K562 (cell line): Measurements from ENCODE around the gene KLHL15. TPM values are rescaled to one million over a fixed set of nuclear protein-coding genes. Genes with fewer than 3 reads are reported as not detected.
A peak's percentile ranks its signal among the peaks of the same experiment; 100 is the strongest.

Experiments
- ATAC-seq: fragments of 200-7000 bp; cut with Tn5 transposase; 3 replicates; pipeline ENCODE4 v1.9.1; 2020; ENCODE audit warnings: moderate library complexity
- BruUV-seq: library from RNA; stranded (reverse); fragments of 400-500 nt; replicated peaks from 2 replicates; lab custom pipeline; 2021; lab: Mats Ljungman, UMichigan
- CTCF ChIA-PET: fragments of 300-600 bp; formaldehyde crosslinking; extraction: SDS; loops from one replicate; lab custom pipeline; 2021; ENCODE audit warnings: low intra/inter-chr PET ratio; lab: Yijun Ruan, JAX
- POLR2A ChIA-PET: fragments of 300-600, 350-650 bp; sonication (Branson Sonifier 250); formaldehyde crosslinking; extraction: SDS; loops from one replicate; lab custom pipeline; 2021; ENCODE audit warnings: antibody characterized with exemption, inconsistent platforms; lab: Yijun Ruan, JAX
- DNase-seq, 4 experiments: peaks; one replicate each; pipeline versions ENCODE4 v3.0.0 to v3.0.0-alpha.2; 2011 to 2018; ENCODE audit warnings: low spot score in 3 of 4, mixed read lengths in 3 of 4; ENCODE audit errors: extremely low read depth in 1 of 4
- FAIRE-seq: peaks from 2 replicates; lab custom pipeline; 2011; peaks lifted over from hg19 to GRCh38; lab: Jason Lieb, UNC
- H2AFZ ChIP-seq: 2 replicates; pipeline ENCODE4 v1.6.0; 2011; ENCODE audit warnings: low read depth, low read length, control low read depth, inconsistent platforms
- H3K27ac ChIP-seq: fragments of 200-600 bp; 3 replicates; pipeline ENCODE4 v1.8.0; 2011; ENCODE audit warnings: low read depth, mild to moderate bottlenecking, control low read depth, inconsistent platforms, low read length, moderate library complexity, mixed read lengths; ENCODE audit errors: extremely low read depth
- H3K27me3 ChIP-seq, 2 experiments: fragments of 300-600 bp in 1 of 2; 2 replicates in 1 of 2; 3 replicates in 1 of 2; pipeline versions ENCODE4 v1.6.0 to v1.8.0; 2011; ENCODE audit warnings: inconsistent platforms in 2 of 2, low read length in 2 of 2, mild to moderate bottlenecking in 1 of 2, mixed read lengths in 1 of 2, moderate library complexity in 1 of 2; ENCODE audit not compliant: control insufficient read depth in 2 of 2, insufficient read depth in 2 of 2
- H3K36me3 ChIP-seq: fragments of 300-600 bp; 3 replicates; pipeline ENCODE4 v1.8.0; 2011; ENCODE audit warnings: mild to moderate bottlenecking, low read length, inconsistent platforms; ENCODE audit not compliant: control insufficient read depth, insufficient read depth
- H3K4me1 ChIP-seq, 2 experiments: fragments of 200-600 bp in 1 of 2; replicated peaks in 1 of 2; 2 replicates in 1 of 2; 3 replicates in 1 of 2; pipeline versions ENCODE4 v1.5.1 to v1.8.0; 2011; ENCODE audit warnings: inconsistent platforms in 2 of 2, low read length in 2 of 2, mild to moderate bottlenecking in 1 of 2, mixed read lengths in 1 of 2, moderate library complexity in 1 of 2; ENCODE audit not compliant: control insufficient read depth in 2 of 2, insufficient read depth in 2 of 2
- H3K4me2 ChIP-seq: 2 replicates; pipeline ENCODE4 v1.6.1; 2011; ENCODE audit warnings: low read length, control low read depth, inconsistent platforms, mixed read lengths; ENCODE audit not compliant: insufficient read depth
- H3K4me3 ChIP-seq: fragments of 200-600 bp; sonication (generic), shearing (Covaris generic); 2 replicates; pipeline ENCODE4 v1.5.1; 2016; ENCODE audit warnings: control low read depth, inconsistent platforms
- H3K79me2 ChIP-seq: fragments of 200-600 bp; 3 replicates; pipeline ENCODE4 v1.8.0; 2011; ENCODE audit warnings: low read length, inconsistent platforms; ENCODE audit not compliant: control insufficient read depth, insufficient read depth
- H3K9ac ChIP-seq, 2 experiments: 2 replicates each; pipeline versions ENCODE4 v1.6.0 to v1.6.1; 2011; ENCODE audit warnings: low read depth in 2 of 2, low read length in 2 of 2, control low read depth in 1 of 2, inconsistent platforms in 1 of 2, mild to moderate bottlenecking in 1 of 2, mixed read lengths in 1 of 2; ENCODE audit not compliant: insufficient read depth in 1 of 2
- H3K9me1 ChIP-seq: one replicate; pipeline ENCODE4 v1.6.0; 2011; ENCODE audit warnings: inconsistent platforms, mild to moderate bottlenecking, low read length, moderate library complexity; ENCODE audit not compliant: control insufficient read depth, insufficient read depth
- H3K9me3 ChIP-seq: replicated peaks from 2 replicates; pipeline ENCODE4 v1.5.1; 2011; ENCODE audit warnings: low read depth, low read length, inconsistent platforms; ENCODE audit not compliant: control insufficient read depth, insufficient read depth
- H4K20me1 ChIP-seq: replicated peaks from 2 replicates; pipeline ENCODE4 v1.6.1; 2011; ENCODE audit warnings: low read length, inconsistent platforms, mixed read lengths; ENCODE audit not compliant: control insufficient read depth, insufficient read depth
- CBFA2T3 ChIP-seq: fragments of 450-650 bp; IDR thresholded peaks from 2 replicates; pipeline ENCODE4 v1.6.1; 2017
- DNMT1 ChIP-seq: fragments of 450-650 bp; IDR thresholded peaks from 2 replicates; pipeline ENCODE4 v1.6.1; 2016; ENCODE audit warnings: antibody characterized with exemption, mild to moderate bottlenecking
- FOXK1 ChIP-seq: sonication (generic); formaldehyde crosslinking; IDR thresholded peaks from 2 replicates; pipeline ENCODE4 v1.8.0; 2022; ENCODE audit warnings: missing genetic modification reagents, mild to moderate bottlenecking, borderline replicate concordance
- GATA2 ChIP-seq: sonication (generic); formaldehyde crosslinking; IDR thresholded peaks from 2 replicates; pipeline ENCODE4 v1.4.0; 2020; ENCODE audit warnings: mild to moderate bottlenecking, missing genetic modification reagents
- HNRNPL ChIP-seq: fragments of 200-400 bp; formaldehyde crosslinking; IDR thresholded peaks from 2 replicates; pipeline ENCODE4 v1.6.1; 2017; ENCODE audit warnings: low read depth, mild to moderate bottlenecking, low read length
- MAFG ChIP-seq: fragments of 450-650 bp; conservative IDR thresholded peaks from 2 replicates; pipeline ENCODE4 v1.6.1; 2016; ENCODE audit warnings: missing genetic modification characterization, missing compliant biosample characterization
- MECOM ChIP-seq: fragments of 250-450 bp; sonication (Bioruptor Pico); IDR thresholded peaks from 2 replicates; pipeline ENCODE4 v1.8.0; 2022; ENCODE audit warnings: inconsistent platforms
- PKNOX1 ChIP-seq: fragments of 450-650 bp; IDR thresholded peaks from 2 replicates; pipeline ENCODE4 v1.6.1; 2016
- PRPF4 ChIP-seq: fragments of 200-400 bp; formaldehyde crosslinking; IDR thresholded peaks from one replicate; pipeline ENCODE4 v1.6.1; 2017; ENCODE audit warnings: low read length, low read depth, mild to moderate bottlenecking; ENCODE audit not compliant: insufficient read depth, poor library complexity, severe bottlenecking
- RCOR1 ChIP-seq, 2 experiments: IDR thresholded peaks; 2 replicates each; pipeline ENCODE4 v1.6.1; 2012; ENCODE audit warnings: low read depth in 2 of 2, low read length in 2 of 2, borderline replicate concordance in 1 of 2, improper control_type of control experiment in 1 of 2
- SREBF1 ChIP-seq: fragments of 150-350 bp; IDR thresholded peaks from 2 replicates; pipeline ENCODE4 v1.6.1; 2014; ENCODE audit warnings: antibody characterized with exemption, low read depth, low read length, borderline replicate concordance
- TEAD2 ChIP-seq: fragments of 450-650 bp; IDR thresholded peaks from 2 replicates; pipeline ENCODE4 v1.6.1; 2016; ENCODE audit warnings: missing genetic modification characterization, control low read depth, missing compliant biosample characterization
- TFAM ChIP-seq: fragments of 250-450 bp; sonication (Bioruptor Pico); conservative IDR thresholded peaks from 2 replicates; pipeline ENCODE4 v1.5.0; 2021; ENCODE audit warnings: mild to moderate bottlenecking, moderate library complexity
- WGBS: fragments of 100-300 bp; shearing (Covaris generic); methylation state at CpG from one replicate; pipeline ENCODE4 v1.1.6; 2016; ENCODE audit warnings: low coverage, mixed read lengths; ENCODE audit not compliant: insufficient coverage; ENCODE audit errors: missing lambda C conversion rate; 5-methylcytosine and 5-hydroxymethylcytosine counted together
- in situ Hi-C: fragments of 300-500 bp; cut with MboI; formaldehyde crosslinking; loops from 4 replicates; pipeline ENCODE4 v1.15.0; 2018; ENCODE audit warnings: inconsistent platforms, mixed read lengths
- intact Hi-C: fragments of 100-400 bp; cut with micrococcal nuclease; formaldehyde crosslinking; loops from 2 replicates; pipeline ENCODE4 v1.14.2; 2022
- polyA plus RNA-seq, 8 experiments: library from polyadenylated mRNA; depleted of rRNA in 4 of 8; stranded (reverse) in 5 of 8; unstranded in 3 of 8; fragments of >200 nt; fragmentation: Nextera tagmentation in 2 of 8; fragmentation: Illumina TruSeq in 1 of 8; extraction: Ambion mirVana in 2 of 8; extraction: Trizol in 1 of 8; gene quantifications; 2 replicates each; pipeline versions ENCODE4 v1.2.1 to v1.2.3, GENCODE V29; 2011 to 2014; ENCODE audit warnings: inconsistent platforms in 1 of 8, missing spikeins in 1 of 8
- total RNA-seq, 7 experiments: library from RNA; depleted of rRNA in 6 of 7; stranded (reverse); fragments of >200 nt in 6 of 7; fragmentation: Illumina TruSeq in 2 of 7; extraction: Trizol in 2 of 7; gene quantifications; 2 replicates each; pipeline versions ENCODE4 v1.2.1 to v1.2.3, GENCODE V29; 2011 to 2021; ENCODE audit warnings: low replicate concordance in 1 of 7
- TF ChIP-seq, protein P1 (sequence below): fragments of 250-450 bp; sonication (Bioruptor Pico); IDR thresholded peaks from 2 replicates; pipeline ENCODE4 v1.8.0; 2022; ENCODE audit warnings: moderate library complexity, mild to moderate bottlenecking, inconsistent platforms
- TF ChIP-seq, protein P2 (sequence below): fragments of 250-450 bp; sonication (Bioruptor Pico); IDR thresholded peaks from 2 replicates; pipeline ENCODE4 v1.4.0; 2020; ENCODE audit warnings: mild to moderate bottlenecking, moderate library complexity, borderline replicate concordance
- TF ChIP-seq, protein P3 (sequence below): IDR thresholded peaks from 3 replicates; pipeline ENCODE4 v1.6.1; 2011; ENCODE audit warnings: borderline replicate concordance, mild to moderate bottlenecking; ENCODE audit not compliant: insufficient read length, insufficient read depth

Gene KLHL15
- total and polyA plus RNA-seq, 9 of the 15 experiments (the other 6 are each of a cell fraction or from before 2014, with no cell fraction given), result 3.0 to 12.4 (median 7.6) TPM

DNA sequence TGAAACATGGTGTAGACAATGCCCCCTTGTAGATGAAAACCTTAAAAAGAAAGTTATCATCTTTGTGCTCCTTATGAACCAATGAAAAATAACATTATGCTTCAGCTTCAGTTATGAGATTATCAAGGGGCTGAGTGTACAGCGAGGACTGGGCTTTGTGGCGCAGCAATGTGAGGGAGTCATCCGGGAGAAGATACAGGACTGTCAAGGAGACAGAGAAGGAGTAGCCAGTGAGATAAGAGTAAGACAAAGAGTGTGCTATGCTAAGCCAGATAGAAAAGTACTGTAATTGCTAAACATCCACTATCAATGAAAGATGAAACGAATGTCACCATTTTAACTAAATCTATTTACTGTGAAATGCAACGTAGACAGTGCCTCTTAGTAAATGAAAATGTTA, 3.6 kb upstream of the KLHL15 start (continued):
- TF ChIP-seq CBFA2T3 (peak; percentile 66), PKNOX1 (0 out of 2 replicates have a peak, but pooled peaks have one; percentile 46), MAFG (tag) (no peak), TFAM (CRISPR knock-in tag) (no peak), MECOM (CRISPR knock-in tag) (peak; percentile 76; the same call in 1 of the 2 replicates), RCOR1 (IDR thresholded peaks at IDR 0.05; ENCODE audit: borderline replicate concordance in 1 of 2, low read depth in 2 of 2, low read length in 2 of 2) (peak in 1 of 2 experiments; percentile 71; a peak in 2 of 4 replicates), SREBF1 (no peak)
- TF ChIP-seq, all 486 proteins: peak for 15

- Histone ChIP-seq H3K4me1 (peaks cover 9 to 15% of the 10 kb centered on the region in 2 experiments), H3K4me2 (no peak overlapping the region), H3K36me3 (no peaks in the 10 kb centered on the region), H2AFZ (no peak overlapping the region), H3K4me3 (no peak overlapping the region), H3K9me1 (no peaks in the 10 kb centered on the region), H3K27ac (no peak overlapping the region), H3K79me2 (peaks cover 27% of the 10 kb centered on the region), H3K9me3 (no peaks in the 10 kb centered on the region), H3K27me3 (no peaks in the 10 kb centered on the region), H3K9ac (no peak overlapping the region), H4K20me1 (0 out of 2 replicates have a peak, but pooled peaks cover 3% of the 10 kb centered on the region)
- FAIRE-seq (no peak), ATAC-seq (no peak), DNase-seq (no peak)
- intact Hi-C loops, result no loop called here
- in situ Hi-C loops, result no loop called here
- 98% methylated on average over 5 of the region's 6 CpGs for WGBS
- ChIA-PET POLR2A (no interaction called here), CTCF (no interaction called here)
- BruUV-seq, result no TSS peak
- TF ChIP-seq DNMT1, result no peak
- TF ChIP-seq PRPF4, result no peak
- TF ChIP-seq, protein P1, sequence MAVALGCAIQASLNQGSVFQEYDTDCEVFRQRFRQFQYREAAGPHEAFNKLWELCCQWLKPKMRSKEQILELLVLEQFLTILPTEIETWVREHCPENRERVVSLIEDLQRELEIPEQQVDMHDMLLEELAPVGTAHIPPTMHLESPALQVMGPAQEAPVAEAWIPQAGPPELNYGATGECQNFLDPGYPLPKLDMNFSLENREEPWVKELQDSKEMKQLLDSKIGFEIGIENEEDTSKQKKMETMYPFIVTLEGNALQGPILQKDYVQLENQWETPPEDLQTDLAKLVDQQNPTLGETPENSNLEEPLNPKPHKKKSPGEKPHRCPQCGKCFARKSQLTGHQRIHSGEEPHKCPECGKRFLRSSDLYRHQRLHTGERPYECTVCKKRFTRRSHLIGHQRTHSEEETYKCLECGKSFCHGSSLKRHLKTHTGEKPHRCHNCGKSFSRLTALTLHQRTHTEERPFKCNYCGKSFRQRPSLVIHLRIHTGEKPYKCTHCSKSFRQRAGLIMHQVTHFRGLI (CRISPR knock-in tag), result no peak
- TF ChIP-seq, protein P2, sequence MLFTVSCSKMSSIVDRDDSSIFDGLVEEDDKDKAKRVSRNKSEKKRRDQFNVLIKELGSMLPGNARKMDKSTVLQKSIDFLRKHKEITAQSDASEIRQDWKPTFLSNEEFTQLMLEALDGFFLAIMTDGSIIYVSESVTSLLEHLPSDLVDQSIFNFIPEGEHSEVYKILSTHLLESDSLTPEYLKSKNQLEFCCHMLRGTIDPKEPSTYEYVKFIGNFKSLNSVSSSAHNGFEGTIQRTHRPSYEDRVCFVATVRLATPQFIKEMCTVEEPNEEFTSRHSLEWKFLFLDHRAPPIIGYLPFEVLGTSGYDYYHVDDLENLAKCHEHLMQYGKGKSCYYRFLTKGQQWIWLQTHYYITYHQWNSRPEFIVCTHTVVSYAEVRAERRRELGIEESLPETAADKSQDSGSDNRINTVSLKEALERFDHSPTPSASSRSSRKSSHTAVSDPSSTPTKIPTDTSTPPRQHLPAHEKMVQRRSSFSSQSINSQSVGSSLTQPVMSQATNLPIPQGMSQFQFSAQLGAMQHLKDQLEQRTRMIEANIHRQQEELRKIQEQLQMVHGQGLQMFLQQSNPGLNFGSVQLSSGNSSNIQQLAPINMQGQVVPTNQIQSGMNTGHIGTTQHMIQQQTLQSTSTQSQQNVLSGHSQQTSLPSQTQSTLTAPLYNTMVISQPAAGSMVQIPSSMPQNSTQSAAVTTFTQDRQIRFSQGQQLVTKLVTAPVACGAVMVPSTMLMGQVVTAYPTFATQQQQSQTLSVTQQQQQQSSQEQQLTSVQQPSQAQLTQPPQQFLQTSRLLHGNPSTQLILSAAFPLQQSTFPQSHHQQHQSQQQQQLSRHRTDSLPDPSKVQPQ (CRISPR knock-in tag), result no peak
- no peak for TF ChIP-seq TEAD2 (tag)
- no peak for TF ChIP-seq HNRNPL
- TF ChIP-seq, protein P3, sequence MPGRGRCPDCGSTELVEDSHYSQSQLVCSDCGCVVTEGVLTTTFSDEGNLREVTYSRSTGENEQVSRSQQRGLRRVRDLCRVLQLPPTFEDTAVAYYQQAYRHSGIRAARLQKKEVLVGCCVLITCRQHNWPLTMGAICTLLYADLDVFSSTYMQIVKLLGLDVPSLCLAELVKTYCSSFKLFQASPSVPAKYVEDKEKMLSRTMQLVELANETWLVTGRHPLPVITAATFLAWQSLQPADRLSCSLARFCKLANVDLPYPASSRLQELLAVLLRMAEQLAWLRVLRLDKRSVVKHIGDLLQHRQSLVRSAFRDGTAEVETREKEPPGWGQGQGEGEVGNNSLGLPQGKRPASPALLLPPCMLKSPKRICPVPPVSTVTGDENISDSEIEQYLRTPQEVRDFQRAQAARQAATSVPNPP, result no peak
- TF ChIP-seq GATA2 (CRISPR knock-in tag), result no peak
- TF ChIP-seq FOXK1 (CRISPR knock-in tag), result no peak
These were observed 999 bp upstream of the KLHL15 start for GRCh38 chrX:24027985-24028384.
